T-cell (primary cell): ENCODE results near the gene ATXN2. TPM values are rescaled to one million over a fixed set of nuclear protein-coding genes. Genes with fewer than 3 reads are reported as not detected.
"Not testable (repeated sequence)": the region's sequence is repeated elsewhere in the genome, so short reads cannot be mapped to it uniquely, and the experiment has no call there.

Source experiments
- ATAC-seq, 4 experiments: fragments of 200-7000 bp in 3 of 4; fragments of 150-1000 bp in 1 of 4; cut with Tn5 transposase; replicated peaks in 1 of 4; 1 replicate in 3 of 4; 2 replicates in 1 of 4; pipeline ENCODE4 v1.10.0; 2021; ENCODE audit warnings: moderate library complexity in 3 of 4, mild to moderate bottlenecking in 2 of 4, moderate number of reproducible peaks in 1 of 4
- CTCF ChIA-PET, 2 donors: fragments of 300-600 bp; sonication (Branson Sonifier 250); formaldehyde crosslinking; loops; one replicate each; lab custom pipeline; 2022; ENCODE audit warnings: antibody characterized with exemption in 2 of 2; lab: Charles Lee
- POLR2A ChIA-PET, 2 donors: fragments of 300-600 bp; sonication (Branson Sonifier 250); formaldehyde crosslinking; loops; one replicate each; lab custom pipeline; 2022; ENCODE audit warnings: antibody characterized with exemption in 2 of 2; lab: Charles Lee
- DNase-seq, 35 experiments: peaks; one replicate each; pipeline versions ENCODE4 v3.0.0 to v3.0.0-alpha.2; 2013 to 2023
- H3K27ac ChIP-seq: one replicate; pipeline ENCODE4 v1.5.1; 2013; ENCODE audit warnings: low read length
- H3K27me3 ChIP-seq, 2 experiments: replicated peaks in 1 of 2; 1 replicate in 1 of 2; 2 replicates in 1 of 2; pipeline versions ENCODE4 v1.6.1 to v1.7.0; 2013; ENCODE audit warnings: low read length in 1 of 2, mixed read lengths in 1 of 2; ENCODE audit not compliant: control insufficient read depth in 2 of 2, insufficient read depth in 2 of 2; ENCODE audit errors: extremely low read depth in 1 of 2
- H3K36me3 ChIP-seq, 2 donors: 1 replicate in 1 of 2; 2 replicates in 1 of 2; pipeline versions ENCODE4 v1.6.1 to v1.7.0; 2013; ENCODE audit warnings: low read length in 1 of 2; ENCODE audit not compliant: control insufficient read depth in 2 of 2, insufficient read depth in 1 of 2; ENCODE audit errors: extremely low read depth in 1 of 2
- H3K4me1 ChIP-seq, 2 experiments: 1 replicate in 1 of 2; 2 replicates in 1 of 2; pipeline versions ENCODE4 v1.6.1 to v1.7.0; 2013; ENCODE audit warnings: low read length in 2 of 2, mixed read lengths in 1 of 2; ENCODE audit not compliant: insufficient read depth in 2 of 2, control insufficient read depth in 1 of 2; ENCODE audit errors: extremely low read depth in 1 of 2
- H3K4me3 ChIP-seq, 2 donors: 1 replicate in 1 of 2; 2 replicates in 1 of 2; pipeline versions ENCODE4 v1.5.1 to v1.7.0; 2013; ENCODE audit warnings: mild to moderate bottlenecking in 2 of 2, low read length in 1 of 2, moderate library complexity in 1 of 2; ENCODE audit not compliant: control insufficient read depth in 1 of 2; ENCODE audit errors: extremely low read depth in 1 of 2
- H3K9me3 ChIP-seq: 2 replicates; pipeline ENCODE4 v1.7.0; 2013
- H3K27ac Mint-ChIP-seq, 2 donors: one replicate each; pipeline ENCODE4 v1.8.0; 2020 to 2021; ENCODE audit warnings: mild to moderate bottlenecking in 2 of 2, mixed read lengths in 2 of 2
- H3K27me3 Mint-ChIP-seq, 2 donors: one replicate each; pipeline ENCODE4 v1.8.0; 2021 to 2022; ENCODE audit warnings: mixed read lengths in 2 of 2
- H3K36me3 Mint-ChIP-seq: one replicate; pipeline ENCODE4 v1.8.0; 2021; ENCODE audit warnings: mixed read lengths
- H3K4me1 Mint-ChIP-seq, 3 donors: one replicate each; pipeline ENCODE4 v1.8.0; 2020 to 2022; ENCODE audit warnings: mixed read lengths in 3 of 3, mild to moderate bottlenecking in 1 of 3
- H3K4me3 Mint-ChIP-seq, 3 donors: one replicate each; pipeline ENCODE4 v1.8.0; 2020 to 2022; ENCODE audit warnings: mild to moderate bottlenecking in 3 of 3, mixed read lengths in 3 of 3, moderate library complexity in 3 of 3
- H3K9me3 Mint-ChIP-seq, 3 donors: one replicate each; pipeline ENCODE4 v1.8.0; 2020 to 2022; ENCODE audit warnings: mixed read lengths in 3 of 3
- WGBS: methylation state at CpG from one replicate; pipeline ENCODE4 v1.1.5; 2013; ENCODE audit warnings: missing lambda C conversion rate; ENCODE audit not compliant: insufficient coverage; 5-methylcytosine and 5-hydroxymethylcytosine counted together
- total RNA-seq, 35 experiments: library from RNA in 6 of 35; stranded (reverse) in 6 of 35; fragments of 120-200 nt in 1 of 35; gene quantifications; one replicate each; pipeline versions ENCODE4 v1.2.1 to v1.2.4 and lab custom pipeline; 2013 to 2026

ATXN2 gene
- total RNA-seq, 5 donors from 2014 or later (not counting 1 experiment from before 2014, with no cell fraction given), result 48.6 to 54.0 (median 50.3) TPM

GRCh38 chr12:111595341-111595835, 3.7 kb downstream of the ATXN2 start:
- DNase-seq, H3K27me3 ChIP-seq, H3K36me3 Mint-ChIP-seq, CTCF ChIA-PET, H3K27ac ChIP-seq, H3K27me3 Mint-ChIP-seq, ATAC-seq, H3K27ac Mint-ChIP-seq, H3K9me3 ChIP-seq, H3K9me3 Mint-ChIP-seq, H3K36me3 ChIP-seq, H3K4me3 ChIP-seq, POLR2A ChIA-PET: not testable (repeated sequence)
- peaks cover 12 to 21% of the 10 kb centered on the region in 2 experiments for H3K4me1 ChIP-seq
- peak overlapping the region in 1 of 3 donors; percentile 28 for H3K4me3 Mint-ChIP-seq
- peaks cover 47 to 56% (median 52%) of the 10 kb centered on the region in 3 donors for H3K4me1 Mint-ChIP-seq
- WGBS, result 100% methylated on average over 3 of the region's 15 CpGs

DNA sequence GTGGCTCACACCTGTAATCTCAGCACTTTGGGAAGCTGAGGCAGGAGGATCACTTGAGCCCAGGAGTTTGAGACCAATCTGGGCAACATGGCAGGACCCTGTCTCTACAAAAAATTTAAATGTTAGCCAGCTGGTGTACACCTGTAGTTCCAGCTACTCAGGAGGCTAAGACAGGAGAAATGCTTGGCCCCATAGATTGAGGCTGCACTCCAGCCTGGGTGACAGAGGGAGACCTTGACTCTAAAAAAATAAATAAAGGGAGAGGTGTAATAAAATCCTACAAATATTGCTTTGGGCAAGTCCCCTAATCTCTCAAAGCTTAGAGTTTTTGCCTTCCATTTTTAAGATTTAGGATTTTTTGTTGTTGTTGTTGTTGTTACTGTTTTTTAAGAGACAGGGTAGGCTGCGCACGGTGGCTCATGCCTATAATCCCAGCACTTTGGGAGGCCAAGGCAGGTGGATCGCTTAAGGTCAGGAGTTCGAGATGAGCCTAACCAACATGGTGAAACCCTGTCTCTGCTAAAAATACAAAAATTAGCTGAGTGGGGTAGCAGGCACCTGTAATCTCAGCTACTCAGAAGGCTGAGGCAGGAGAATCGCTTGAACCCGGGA, 7.6 kb downstream of the ATXN2 start:
- not testable (repeated sequence) for DNase-seq, H3K27me3 ChIP-seq, H3K27me3 Mint-ChIP-seq, H3K9me3 ChIP-seq, H3K4me3 ChIP-seq, H3K4me1 ChIP-seq, H3K36me3 ChIP-seq, H3K4me3 Mint-ChIP-seq, H3K36me3 Mint-ChIP-seq, ATAC-seq, H3K27ac ChIP-seq, H3K9me3 Mint-ChIP-seq, H3K27ac Mint-ChIP-seq
- peaks cover 35 to 54% (median 53%) of the 10 kb centered on the region in 3 donors for H3K4me1 Mint-ChIP-seq
- no CpG with 5 or more reads among the region's 6 CpGs for WGBS
- ChIA-PET CTCF (interaction anchor here in 1 of 2 donors (0.7 kb wide), 2 partner anchors 546 to 951 kb away, joined by 3 read pairs; no protein-coding TSS in a partner anchor), POLR2A (interaction anchor here in 1 of 2 donors (0.6 kb wide), 1 partner anchor 1865 kb away, joined by 9 read pairs; no protein-coding TSS in a partner anchor)

- Histone ChIP-seq H3K4me1 (no peaks in the 10 kb centered on the region), H3K4me3 (no peak overlapping the region), H3K36me3 (no peaks in the 10 kb centered on the region), H3K27ac (no peak overlapping the region), H3K27me3 (no peaks in the 10 kb centered on the region), H3K9me3 (no peaks in the 10 kb centered on the region)
- CTCF ChIA-PET, result interaction anchor here (0.6 to 0.7 kb wide), 2 partner anchors 30 to 547 kb away, joined by 3 to 4 read pairs; no protein-coding TSS in a partner anchor
- Mint-ChIP-seq H3K27me3 (no peaks in the 10 kb centered on the region), H3K27ac (no peak overlapping the region), H3K36me3 (no peaks in the 10 kb centered on the region), H3K4me3 (no peak overlapping the region), H3K9me3 (no peaks in the 10 kb centered on the region), H3K4me1 (peaks cover 27 to 48% (median 44%) of the 10 kb centered on the region in 3 donors)
- POLR2A ChIA-PET, result no interaction called here
- 94% methylated on average over 2 of the region's 6 CpGs for WGBS
- no peak for DNase-seq
- ATAC-seq, result no peak
Observed at GRCh38 chr12:111590552-111590951, 8.6 kb downstream of the ATXN2 start.

GRCh38 chr12:111589601-111590000, 9.5 kb downstream of the ATXN2 start:
- Mint-ChIP-seq H3K9me3 (no peaks in the 10 kb centered on the region), H3K27me3 (no peaks in the 10 kb centered on the region), H3K27ac (no peak overlapping the region), H3K4me1 (peaks cover 18 to 39% (median 39%) of the 10 kb centered on the region in 3 donors), H3K4me3 (no peak overlapping the region), H3K36me3 (no peaks in the 10 kb centered on the region)
- ChIA-PET POLR2A (no interaction called here), CTCF (no interaction called here)
- no peaks in the 10 kb centered on the region for H3K9me3 ChIP-seq
- no peaks in the 10 kb centered on the region for H3K4me1 ChIP-seq
- no peak for DNase-seq
- WGBS, result 96% methylated on average over 9 of the region's 9 CpGs
- H3K4me3 ChIP-seq, result no peak overlapping the region
- H3K27me3 ChIP-seq, result no peaks in the 10 kb centered on the region
- ATAC-seq, result no peak
- H3K36me3 ChIP-seq, result no peaks in the 10 kb centered on the region
- H3K27ac ChIP-seq, result no peak overlapping the region

DNA sequence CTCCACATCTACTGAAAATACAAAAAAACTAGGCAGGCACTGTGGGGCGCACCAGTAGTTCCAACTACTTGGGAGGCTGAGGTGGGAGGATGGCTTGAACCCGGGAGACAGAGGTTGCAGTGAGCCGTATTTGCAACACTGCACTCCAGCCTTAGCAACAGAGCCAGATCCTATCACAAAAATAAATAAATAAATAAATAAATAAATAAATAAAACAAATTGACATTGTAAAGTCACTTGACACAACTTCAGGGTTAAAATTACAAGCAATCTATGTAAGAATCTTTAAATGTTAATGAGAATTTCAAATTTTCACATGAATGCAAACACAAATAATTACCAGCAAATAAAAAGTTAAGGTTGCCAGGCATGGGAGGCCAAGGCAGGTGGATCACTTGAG, 11.1 kb downstream of the ATXN2 start:
- H3K27ac Mint-ChIP-seq, result no peak overlapping the region
- no CpG with 5 or more reads among the region's 3 CpGs for WGBS
- CTCF ChIA-PET, result interaction anchor here in 1 of 2 donors (0.7 kb wide), 1 partner anchor 587 kb away, joined by 3 read pairs; no protein-coding TSS in a partner anchor

DNA sequence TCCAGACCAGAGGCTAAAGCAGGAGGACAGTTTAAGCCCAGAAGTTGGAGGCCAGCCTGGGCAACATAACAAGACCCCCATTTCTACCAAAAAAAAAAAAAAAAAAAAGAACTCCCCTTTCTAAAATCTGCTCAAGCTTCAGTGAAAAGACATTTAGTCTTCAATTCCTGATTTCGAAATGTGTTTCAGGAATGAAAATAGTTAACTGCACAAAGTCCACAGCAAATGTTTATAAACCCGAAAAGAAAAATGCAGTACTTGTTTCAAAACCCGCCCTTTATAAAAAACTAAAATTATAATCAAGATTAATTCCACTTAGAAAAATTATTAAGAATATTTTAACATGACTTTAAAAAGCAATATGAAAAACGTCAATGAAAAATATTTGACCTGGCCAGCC, 12.1 kb downstream of the ATXN2 start:
- DNase-seq (no peak), ATAC-seq (no peak)
- peaks cover 8 to 24% (median 21%) of the 10 kb centered on the region in 3 donors for H3K4me1 Mint-ChIP-seq
- H3K9me3 Mint-ChIP-seq, result no peaks in the 10 kb centered on the region
- no peaks in the 10 kb centered on the region for H3K27me3 ChIP-seq
- H3K4me3 Mint-ChIP-seq, result no peak overlapping the region
- CTCF ChIA-PET, result no interaction called here
- no peak overlapping the region for H3K4me3 ChIP-seq
- H3K27ac ChIP-seq, result no peak overlapping the region
- H3K9me3 ChIP-seq, result no peaks in the 10 kb centered on the region
- POLR2A ChIA-PET, result interaction anchor here in 1 of 2 donors (0.6 kb wide), 1 partner anchor 1074 kb away, joined by 4 read pairs; no protein-coding TSS in a partner anchor
- no peaks in the 10 kb centered on the region for H3K27me3 Mint-ChIP-seq
- 100% methylated on average over 1 of the region's 4 CpGs for WGBS
- H3K36me3 ChIP-seq, result no peaks in the 10 kb centered on the region
- no peak overlapping the region for H3K27ac Mint-ChIP-seq
- peaks cover under 1% of the 10 kb centered on the region for H3K36me3 Mint-ChIP-seq
- H3K4me1 ChIP-seq, result no peaks in the 10 kb centered on the region

More for the DNA sequence above, 11.1 kb downstream of the ATXN2 start:
- no peaks in the 10 kb centered on the region for H3K4me1 ChIP-seq
- Mint-ChIP-seq H3K36me3 (no peaks in the 10 kb centered on the region), H3K4me3 (no peak overlapping the region), H3K4me1 (peaks cover 8 to 27% (median 26%) of the 10 kb centered on the region in 3 donors), H3K9me3 (no peaks in the 10 kb centered on the region), H3K27me3 (no peaks in the 10 kb centered on the region)
- ATAC-seq, result no peak
- no peaks in the 10 kb centered on the region for H3K36me3 ChIP-seq
- no peaks in the 10 kb centered on the region for H3K9me3 ChIP-seq
- POLR2A ChIA-PET, result no interaction called here
- H3K27ac ChIP-seq, result no peak overlapping the region
- no peak overlapping the region for H3K4me3 ChIP-seq
- DNase-seq, result no peak
- no peaks in the 10 kb centered on the region for H3K27me3 ChIP-seq
